ENCODE data around the gene ARMH3. TPM values are rescaled to one million over a fixed set of nuclear protein-coding genes. Genes with fewer than 3 reads are reported as not detected.

ARMH3 gene, protein sequence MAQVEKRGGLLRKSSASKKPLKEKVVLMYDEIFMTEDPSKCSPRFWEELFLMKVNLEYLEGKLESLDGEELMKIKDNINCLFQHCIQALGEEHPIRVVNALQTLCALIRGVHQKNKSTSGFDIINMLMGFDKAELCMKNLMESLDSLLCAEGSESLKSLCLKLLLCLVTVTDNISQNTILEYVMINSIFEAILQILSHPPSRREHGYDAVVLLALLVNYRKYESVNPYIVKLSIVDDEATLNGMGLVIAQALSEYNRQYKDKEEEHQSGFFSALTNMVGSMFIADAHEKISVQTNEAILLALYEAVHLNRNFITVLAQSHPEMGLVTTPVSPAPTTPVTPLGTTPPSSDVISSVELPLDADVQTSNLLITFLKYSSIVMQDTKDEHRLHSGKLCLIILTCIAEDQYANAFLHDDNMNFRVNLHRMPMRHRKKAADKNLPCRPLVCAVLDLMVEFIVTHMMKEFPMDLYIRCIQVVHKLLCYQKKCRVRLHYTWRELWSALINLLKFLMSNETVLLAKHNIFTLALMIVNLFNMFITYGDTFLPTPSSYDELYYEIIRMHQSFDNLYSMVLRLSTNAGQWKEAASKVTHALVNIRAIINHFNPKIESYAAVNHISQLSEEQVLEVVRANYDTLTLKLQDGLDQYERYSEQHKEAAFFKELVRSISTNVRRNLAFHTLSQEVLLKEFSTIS
- total RNA-seq (10 to 100 TPM; 14.0 to 21.1 TPM), polyA plus RNA-seq (ENCODE audit: insufficient read length in 2 of 2) (10 to 100 TPM; 20.5 to 25.1 TPM)
- long read RNA-seq, donor 1, full-length matches to known transcripts = 3 of 11 reads
- long read RNA-seq, donor 1, partial matches to known transcripts = 8 of 11 reads
- long read RNA-seq, donor 1, other reads (novel, unspliced or antisense) = 0 of 11 reads
- long read RNA-seq, donor 2, partial matches to known transcripts = 0 of 2 reads
- long read RNA-seq, donor 2, other reads (novel, unspliced or antisense) = 0 of 2 reads
- long read RNA-seq, donor 3 = 0 reads
- long read RNA-seq, donor 4, full-length matches to known transcripts = 2 of 2 reads
- long read RNA-seq, donor 4, partial matches to known transcripts = 0 of 2 reads
- long read RNA-seq, donor 4, other reads (novel, unspliced or antisense) = 0 of 2 reads

DNA sequence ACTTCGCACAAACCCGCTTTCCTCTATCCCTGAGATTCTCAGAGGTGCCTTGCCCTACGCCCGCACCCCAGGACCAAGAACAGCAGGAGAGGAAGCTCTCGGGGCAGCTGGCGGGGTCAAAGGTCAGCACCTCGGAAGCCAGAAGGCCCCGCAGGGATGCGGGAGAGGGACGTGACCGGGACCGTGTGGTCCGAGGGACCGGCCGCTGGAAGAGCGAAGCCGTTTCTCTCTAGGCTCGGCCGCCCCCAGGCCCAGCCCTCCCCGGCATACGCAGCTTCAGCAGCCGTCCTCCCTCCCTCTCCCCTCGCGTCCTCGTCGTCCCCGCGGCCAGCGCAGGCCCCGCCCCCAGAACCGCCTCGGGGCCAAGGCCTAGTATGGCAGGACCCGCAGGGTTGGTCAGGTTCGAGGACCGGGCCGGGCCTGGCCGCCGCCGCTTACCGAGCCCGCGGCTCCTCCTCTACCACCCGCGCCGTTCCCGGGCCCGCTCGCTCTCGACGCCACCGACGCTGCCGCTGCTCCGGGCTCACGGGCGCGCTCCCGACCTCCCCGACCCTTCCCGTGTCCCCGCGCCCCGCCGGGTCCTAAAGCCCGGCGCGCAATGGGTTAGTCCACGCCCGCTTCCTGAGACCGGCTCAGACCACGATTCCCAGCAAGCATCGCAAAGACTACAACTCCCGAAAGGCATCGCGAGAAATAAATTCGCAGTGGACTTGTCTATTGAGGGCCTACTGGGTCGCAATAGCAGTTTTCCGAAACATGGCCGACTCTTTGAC lies at the start of gene ARMH3:
Gene ARMH3, minus strand, starts transcription at position 527 of the 773 bp plus-strand sequence. CDS start 16,059 bp downstream, outside the sequence.
- under 1% methylated on average over 75 of the region's 79 CpGs for WGBS (ENCODE audit: insufficient coverage)
- Histone ChIP-seq H3K9me3 (ENCODE audit: control insufficient read depth, insufficient read depth, low read length) (no peaks in the 10 kb centered on the region), H3K27me3 (ENCODE audit: control insufficient read depth, insufficient read depth, low read length) (no peaks in the 10 kb centered on the region), H3K27ac (ENCODE audit: low read depth, low read length) (peak within 1 kb of the TSS; percentile 86), H3K4me1 (ENCODE audit: control insufficient read depth, insufficient read depth, low read length) (peaks cover 14% of the 10 kb centered on the region), H3K36me3 (ENCODE audit: control insufficient read depth, insufficient read depth, low read length) (no peaks in the 10 kb centered on the region), H3K4me3 (ENCODE audit: low read depth, low read length) (peak within 1 kb of the TSS; percentile 97)
- DNase-seq (ENCODE audit: low read depth in 4 of 6, low spot score in 6 of 6) = peak; percentile 93 to 99 (median 96)

DNA sequence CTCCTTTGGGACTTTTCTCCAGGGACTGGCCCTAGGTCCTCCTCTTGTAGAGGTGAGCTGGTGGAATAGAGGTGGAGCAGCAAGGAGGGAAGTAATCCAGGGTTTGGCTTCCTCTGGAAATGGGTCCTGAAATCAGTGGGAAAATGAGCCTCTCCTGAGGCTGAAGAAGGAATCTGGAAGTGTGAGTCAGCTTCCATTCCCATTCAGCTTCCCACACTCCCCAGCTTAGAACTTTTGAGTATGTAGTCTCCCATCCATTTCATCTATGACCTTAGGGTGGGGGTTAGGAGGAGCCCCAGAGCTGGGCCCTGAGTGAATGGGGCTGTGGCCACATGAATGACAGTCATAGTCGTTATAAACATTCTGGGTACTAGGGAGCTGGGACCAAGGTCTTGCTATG lies 46.4 kb upstream of the ARMH3 start:
- H3K27me3 ChIP-seq (ENCODE audit: control insufficient read depth, insufficient read depth, low read length) = no peaks in the 10 kb centered on the region
- H3K4me3 ChIP-seq (ENCODE audit: low read depth, low read length) = no peak overlapping the region
- H3K4me1 ChIP-seq (ENCODE audit: control insufficient read depth, insufficient read depth, low read length) = no peaks in the 10 kb centered on the region
- WGBS (ENCODE audit: insufficient coverage) = 83% methylated on average over 1 of the region's 1 CpG
- no peak for DNase-seq (ENCODE audit: low read depth in 4 of 6, low spot score in 6 of 6)
- peaks cover 14% of the 10 kb centered on the region for H3K36me3 ChIP-seq (ENCODE audit: control insufficient read depth, insufficient read depth, low read length)
- H3K9me3 ChIP-seq (ENCODE audit: control insufficient read depth, insufficient read depth, low read length) = no peaks in the 10 kb centered on the region
- H3K27ac ChIP-seq (ENCODE audit: low read depth, low read length) = no peak overlapping the region

DNA sequence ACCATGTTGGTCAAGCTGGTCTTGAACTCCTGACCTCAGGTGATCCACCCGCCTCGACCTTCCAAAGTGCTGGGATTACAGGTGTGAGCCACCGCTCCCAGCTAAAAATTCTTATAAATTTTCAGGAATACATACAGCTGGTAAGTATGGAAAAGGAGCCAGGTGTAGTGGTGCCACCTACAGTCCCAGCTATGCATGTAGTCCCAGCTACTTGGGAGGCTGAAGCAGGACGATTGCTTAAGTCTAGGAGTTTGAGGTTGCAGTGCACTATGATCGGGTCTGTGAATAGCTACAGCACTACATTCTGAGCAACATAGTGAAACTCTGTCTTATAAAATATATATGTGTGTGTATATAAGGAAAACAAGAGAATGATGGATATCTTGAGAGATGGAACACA lies 45.2 kb upstream of the ARMH3 start:
- H3K4me1 ChIP-seq (ENCODE audit: control insufficient read depth, insufficient read depth, low read length) = no peaks in the 10 kb centered on the region
- H3K4me3 ChIP-seq (ENCODE audit: low read depth, low read length) = no peak overlapping the region
- H3K36me3 ChIP-seq (ENCODE audit: control insufficient read depth, insufficient read depth, low read length) = peaks cover 3% of the 10 kb centered on the region
- no peaks in the 10 kb centered on the region for H3K9me3 ChIP-seq (ENCODE audit: control insufficient read depth, insufficient read depth, low read length)
- no peak for DNase-seq (ENCODE audit: low read depth in 4 of 6, low spot score in 6 of 6)
- no peak overlapping the region for H3K27ac ChIP-seq (ENCODE audit: low read depth, low read length)
- no CpG with 5 or more reads among the region's 5 CpGs for WGBS (ENCODE audit: insufficient coverage)
- no peaks in the 10 kb centered on the region for H3K27me3 ChIP-seq (ENCODE audit: control insufficient read depth, insufficient read depth, low read length)

GRCh38 chr10:102096449-102096848 lies 40.5 kb upstream of the ARMH3 start:
- DNase-seq (ENCODE audit: low read depth in 4 of 6, low spot score in 6 of 6) = no peak
- 96% methylated on average over 4 of the region's 7 CpGs for WGBS (ENCODE audit: insufficient coverage)
- no peaks in the 10 kb centered on the region for H3K9me3 ChIP-seq (ENCODE audit: control insufficient read depth, insufficient read depth, low read length)
- no peaks in the 10 kb centered on the region for H3K27me3 ChIP-seq (ENCODE audit: control insufficient read depth, insufficient read depth, low read length)
- H3K4me1 ChIP-seq (ENCODE audit: control insufficient read depth, insufficient read depth, low read length) = no peaks in the 10 kb centered on the region
- no peaks in the 10 kb centered on the region for H3K36me3 ChIP-seq (ENCODE audit: control insufficient read depth, insufficient read depth, low read length)
- no peak overlapping the region for H3K4me3 ChIP-seq (ENCODE audit: low read depth, low read length)
- H3K27ac ChIP-seq (ENCODE audit: low read depth, low read length) = no peak overlapping the region

GRCh38 chr10:102090772-102091171 lies 34.8 kb upstream of the ARMH3 start:
- no peaks in the 10 kb centered on the region for H3K27me3 ChIP-seq (ENCODE audit: control insufficient read depth, insufficient read depth, low read length)
- WGBS (ENCODE audit: insufficient coverage) = 80% methylated on average over 1 of the region's 2 CpGs
- H3K4me3 ChIP-seq (ENCODE audit: low read depth, low read length) = no peak overlapping the region
- H3K9me3 ChIP-seq (ENCODE audit: control insufficient read depth, insufficient read depth, low read length) = no peaks in the 10 kb centered on the region
- no peaks in the 10 kb centered on the region for H3K4me1 ChIP-seq (ENCODE audit: control insufficient read depth, insufficient read depth, low read length)
- H3K36me3 ChIP-seq (ENCODE audit: control insufficient read depth, insufficient read depth, low read length) = peaks cover 2% of the 10 kb centered on the region
- DNase-seq (ENCODE audit: low read depth in 4 of 6, low spot score in 6 of 6) = no peak
- H3K27ac ChIP-seq (ENCODE audit: low read depth, low read length) = no peak overlapping the region

DNA sequence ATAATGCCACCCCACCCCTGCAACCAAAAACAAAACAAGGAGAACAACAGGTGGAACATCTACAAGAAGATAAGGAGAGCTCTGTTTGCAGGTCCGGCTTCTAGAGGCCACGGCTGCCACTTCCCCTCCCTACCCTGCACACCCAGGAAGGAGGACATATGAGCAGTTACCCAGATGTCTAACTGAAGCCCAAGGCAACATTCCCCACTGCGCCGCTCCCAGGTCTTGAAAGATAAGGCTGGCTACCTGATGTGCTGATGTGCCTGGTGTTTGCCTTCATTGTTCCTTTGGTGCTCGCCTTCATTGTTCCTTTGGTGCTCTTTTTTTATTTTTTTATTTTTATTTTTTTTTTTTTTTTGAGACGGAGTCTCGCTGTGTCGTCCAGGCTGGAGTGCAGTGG lies 30.2 kb upstream of the ARMH3 start:
- Histone ChIP-seq H3K27ac (ENCODE audit: low read depth, low read length) (no peak overlapping the region), H3K36me3 (ENCODE audit: control insufficient read depth, insufficient read depth, low read length) (peaks cover 2% of the 10 kb centered on the region), H3K4me3 (ENCODE audit: low read depth, low read length) (no peak overlapping the region), H3K9me3 (ENCODE audit: control insufficient read depth, insufficient read depth, low read length) (no peaks in the 10 kb centered on the region), H3K27me3 (ENCODE audit: control insufficient read depth, insufficient read depth, low read length) (no peaks in the 10 kb centered on the region), H3K4me1 (ENCODE audit: control insufficient read depth, insufficient read depth, low read length) (no peaks in the 10 kb centered on the region)
- 96% methylated on average over 4 of the region's 8 CpGs for WGBS (ENCODE audit: insufficient coverage)
- no peak for DNase-seq (ENCODE audit: low read depth in 4 of 6, low spot score in 6 of 6)

DNA sequence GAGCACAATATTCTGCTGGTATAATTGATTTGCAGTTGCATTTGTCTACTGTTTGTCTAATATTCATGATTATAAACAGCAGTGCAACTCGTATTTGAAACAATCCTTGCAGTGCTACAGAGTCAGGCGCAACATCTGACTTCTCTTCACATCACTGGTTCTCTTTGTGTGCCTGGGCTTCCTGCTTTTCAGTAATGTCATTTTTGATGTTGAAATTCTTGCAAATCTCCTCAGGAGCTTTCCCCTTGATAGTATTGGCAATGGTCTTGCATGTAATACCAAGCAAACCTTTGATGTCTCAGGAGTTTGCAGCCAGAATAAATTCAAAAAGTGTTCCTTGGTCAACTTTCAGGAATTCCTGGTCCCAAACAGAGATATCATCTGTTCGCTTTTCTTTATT lies 29.4 kb upstream of the ARMH3 start:
- 67% methylated on average over 1 of the region's 3 CpGs for WGBS (ENCODE audit: insufficient coverage)
- H3K27me3 ChIP-seq (ENCODE audit: control insufficient read depth, insufficient read depth, low read length) = no peaks in the 10 kb centered on the region
- no peak overlapping the region for H3K4me3 ChIP-seq (ENCODE audit: low read depth, low read length)
- H3K4me1 ChIP-seq (ENCODE audit: control insufficient read depth, insufficient read depth, low read length) = no peaks in the 10 kb centered on the region
- DNase-seq (ENCODE audit: low read depth in 4 of 6, low spot score in 6 of 6) = peak in 1 of 6 donors; percentile 43
- peaks cover 2% of the 10 kb centered on the region for H3K36me3 ChIP-seq (ENCODE audit: control insufficient read depth, insufficient read depth, low read length)
- H3K9me3 ChIP-seq (ENCODE audit: control insufficient read depth, insufficient read depth, low read length) = no peaks in the 10 kb centered on the region
- H3K27ac ChIP-seq (ENCODE audit: low read depth, low read length) = no peak overlapping the region

DNA sequence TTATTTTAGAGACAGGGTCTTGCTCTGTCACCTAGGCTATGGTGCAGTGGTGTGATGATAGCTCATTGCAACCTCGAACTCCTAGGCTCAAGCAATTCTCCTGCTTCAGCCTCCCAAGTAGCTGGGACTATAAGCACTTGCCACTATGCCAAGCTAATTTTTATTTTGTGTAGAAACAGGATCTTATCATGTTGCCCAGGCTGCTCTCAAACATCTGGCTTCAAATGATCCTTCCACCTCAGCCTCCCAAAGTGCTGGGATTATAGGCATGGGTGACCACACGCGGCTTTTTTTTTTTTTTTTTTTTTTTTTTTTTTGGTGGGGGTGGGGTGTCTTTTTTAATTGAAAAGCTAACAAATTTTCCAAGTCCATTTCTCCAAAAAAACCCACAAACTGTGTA lies 27.6 kb upstream of the ARMH3 start:
- Histone ChIP-seq H3K4me3 (ENCODE audit: low read depth, low read length) (no peak overlapping the region), H3K4me1 (ENCODE audit: control insufficient read depth, insufficient read depth, low read length) (no peaks in the 10 kb centered on the region), H3K36me3 (ENCODE audit: control insufficient read depth, insufficient read depth, low read length) (peaks cover 2% of the 10 kb centered on the region), H3K9me3 (ENCODE audit: control insufficient read depth, insufficient read depth, low read length) (no peaks in the 10 kb centered on the region), H3K27me3 (ENCODE audit: control insufficient read depth, insufficient read depth, low read length) (no peaks in the 10 kb centered on the region), H3K27ac (ENCODE audit: low read depth, low read length) (no peak overlapping the region)
- WGBS (ENCODE audit: insufficient coverage) = no CpG with 5 or more reads among the region's 3 CpGs
- no peak for DNase-seq (ENCODE audit: low read depth in 4 of 6, low spot score in 6 of 6)
